ENCODE measurements around the gene GPSM3. TPM values are rescaled to one million over a fixed set of nuclear protein-coding genes. Genes with fewer than 3 reads are reported as not detected.
A peak's percentile ranks its signal among the peaks of the same experiment; 100 is the strongest.

The GPSM3 gene
- total RNA-seq, 1 donor from 2014 or later = 5.9 TPM

DNA sequence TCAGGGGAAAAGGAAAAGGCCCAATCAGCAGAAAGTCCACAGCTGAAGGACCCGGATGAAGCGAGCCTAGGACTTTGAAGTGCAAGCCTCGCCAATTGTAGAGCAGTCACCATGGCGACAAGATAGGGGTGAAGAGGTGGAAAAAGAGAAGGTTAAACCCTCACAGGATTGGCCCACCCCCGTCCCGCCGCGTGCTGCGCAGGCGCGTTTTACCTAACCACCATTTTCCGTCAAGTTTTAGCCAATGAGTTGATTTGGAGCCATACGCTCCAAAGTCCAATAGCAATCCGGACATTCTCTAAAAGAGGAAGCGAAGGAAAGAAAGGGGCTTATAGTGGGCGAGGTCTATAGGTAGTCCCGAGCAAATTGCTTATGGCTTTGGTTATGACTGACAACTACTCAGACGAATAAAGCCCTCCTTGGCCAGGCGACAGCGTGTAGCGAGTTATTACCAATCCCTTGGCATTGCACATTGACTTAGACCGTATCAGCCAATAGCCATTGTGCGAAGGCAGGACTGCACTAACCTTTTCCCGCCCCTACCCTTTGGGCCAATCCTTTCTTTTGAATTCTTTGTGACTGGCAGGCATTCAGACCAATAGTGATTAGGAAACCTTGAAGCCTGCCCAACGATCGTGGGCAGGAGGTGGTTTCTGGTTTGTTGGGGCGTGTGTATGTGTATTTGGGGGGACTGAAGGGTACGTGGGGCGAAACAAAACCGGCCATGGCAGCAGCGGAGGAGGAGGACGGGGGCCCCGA lies 14.5 kb downstream of the GPSM3 start, which contains the start of gene RNF5:
Gene RNF5, plus strand, starts transcription at position 618 of the 759 bp plus-strand sequence. Its CDS starts 107 bp downstream, at position 725.
- peak; percentile 94 for DNase-seq
- ATAC-seq = peak; percentile 84
- intact Hi-C loops (cut with micrococcal nuclease) = loop anchor here (10.0 kb wide), 1 partner anchor 53 kb away; the partner anchor contains the start of gene ATF6B

DNA sequence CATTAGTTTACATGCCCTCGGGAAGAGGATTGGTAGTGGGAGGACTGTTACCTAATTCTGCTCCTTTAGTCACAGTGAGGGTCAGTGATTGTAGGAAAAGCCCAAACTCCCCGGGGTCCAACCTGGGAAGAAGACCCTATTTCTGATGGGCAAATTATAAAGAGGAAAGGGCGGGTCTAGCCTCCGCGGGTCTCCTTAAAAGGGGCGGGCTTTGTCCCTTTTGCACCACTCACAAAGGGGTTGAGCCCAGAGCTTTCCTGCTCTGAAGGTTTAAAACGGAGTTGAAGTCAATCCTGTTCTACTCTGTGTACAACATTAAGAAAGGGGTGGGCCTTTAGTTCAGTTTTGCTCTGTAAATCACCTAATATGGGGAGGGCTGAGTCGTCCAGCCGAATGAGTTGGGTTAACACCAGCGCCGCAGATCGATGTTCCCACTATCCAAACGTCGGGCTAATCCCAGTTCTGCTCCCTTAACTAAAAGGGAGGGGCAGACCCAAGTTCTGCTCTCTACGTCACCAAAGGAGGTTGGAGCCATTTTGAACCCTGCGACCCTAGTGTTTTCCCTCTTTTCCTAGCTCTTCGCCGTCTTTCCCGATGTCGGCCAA lies 15.2 kb downstream of the GPSM3 start:
- DNase-seq (no peak), ATAC-seq (peak; percentile 19)
- intact Hi-C loops (cut with micrococcal nuclease) = loop anchor here (10.0 kb wide), 1 partner anchor 52 kb away; the partner anchor contains the start of gene ATF6B

DNA sequence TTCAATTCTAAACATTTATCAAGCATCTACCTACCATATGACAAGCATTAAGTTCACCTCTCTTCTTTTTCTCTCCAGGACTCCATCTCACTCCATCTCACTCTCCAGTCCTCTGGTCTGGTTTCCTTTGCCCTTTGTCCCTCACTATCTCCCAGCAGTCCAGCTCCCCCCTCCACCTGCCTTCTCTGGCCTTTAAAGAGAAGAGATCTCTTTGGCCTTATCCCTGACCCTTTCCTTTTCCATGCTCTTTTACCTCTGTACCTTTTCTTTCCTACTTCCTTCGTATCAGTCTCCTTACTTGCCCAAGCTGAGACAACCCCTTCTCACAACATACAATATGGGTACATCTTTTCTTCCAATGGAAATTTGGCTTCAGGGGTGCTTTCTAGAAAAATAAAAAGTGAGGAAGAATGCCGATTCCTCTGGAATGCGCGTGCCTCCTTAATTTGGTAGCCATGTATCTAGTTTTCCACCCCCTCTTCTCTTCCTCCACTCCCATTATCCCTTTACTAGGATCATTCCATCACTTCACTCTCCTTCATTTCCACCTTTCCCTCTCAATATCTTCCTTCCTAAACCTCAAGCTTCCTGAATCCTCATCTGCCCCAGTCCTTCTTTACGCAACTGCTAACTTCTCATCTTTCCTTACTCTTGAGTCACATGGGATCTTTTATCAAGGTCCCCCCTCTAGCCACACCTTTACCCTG lies 15.8 kb downstream of the GPSM3 start:
- intact Hi-C loops (cut with micrococcal nuclease) = loop anchor here (10.0 kb wide), 1 partner anchor 52 kb away; the partner anchor contains the start of gene ATF6B
- ATAC-seq (no peak), DNase-seq (no peak)

DNA sequence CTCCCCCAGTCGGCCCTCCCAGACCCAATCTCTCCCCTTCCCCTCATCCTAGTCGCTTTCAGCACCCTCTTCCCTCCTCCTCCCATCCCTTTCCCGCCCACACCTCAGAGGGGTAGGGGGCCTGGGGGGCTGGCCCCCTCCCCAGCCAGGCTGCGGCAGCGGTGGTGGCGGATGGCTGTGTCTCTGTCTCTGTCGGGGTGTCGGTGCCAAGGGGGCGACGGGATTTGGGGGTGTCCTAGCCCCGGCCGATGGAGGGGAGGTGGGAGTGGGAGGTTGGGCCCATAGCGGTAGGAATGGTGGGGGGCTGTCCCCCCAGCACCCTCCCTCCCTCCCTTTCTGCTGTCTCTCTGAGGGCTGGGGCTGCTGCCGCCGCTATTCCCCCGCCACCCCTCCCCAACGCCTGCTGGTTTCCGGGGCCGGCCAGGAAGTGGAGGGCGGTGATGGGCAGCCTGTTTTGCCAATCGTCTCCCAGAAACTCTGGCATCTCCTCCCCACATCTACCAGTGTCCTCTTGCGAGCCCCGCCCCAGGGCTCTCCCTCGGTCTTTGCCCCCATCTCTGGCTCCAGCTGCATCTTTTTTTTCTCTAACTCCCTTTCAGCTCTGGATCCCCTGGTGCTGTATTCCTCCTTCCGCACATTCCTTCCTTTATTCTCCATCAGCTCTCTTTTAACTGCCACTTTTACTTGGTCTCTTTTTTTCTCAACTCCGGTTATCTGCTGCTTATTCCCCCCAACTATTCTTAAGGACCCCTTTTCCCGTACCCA lies 16.6 kb downstream of the GPSM3 start, which contains the start of gene AGPAT1:
Gene AGPAT1, minus strand, starts transcription at position 374 of the 765 bp plus-strand sequence. CDS start 4,588 bp downstream, outside the sequence.
- DNase-seq (peak; percentile 98), ATAC-seq (peak; percentile 68)
- intact Hi-C loops (cut with micrococcal nuclease) = loop anchor here (10.0 kb wide), 1 partner anchor 51 kb away; the partner anchor contains the start of gene ATF6B

DNA sequence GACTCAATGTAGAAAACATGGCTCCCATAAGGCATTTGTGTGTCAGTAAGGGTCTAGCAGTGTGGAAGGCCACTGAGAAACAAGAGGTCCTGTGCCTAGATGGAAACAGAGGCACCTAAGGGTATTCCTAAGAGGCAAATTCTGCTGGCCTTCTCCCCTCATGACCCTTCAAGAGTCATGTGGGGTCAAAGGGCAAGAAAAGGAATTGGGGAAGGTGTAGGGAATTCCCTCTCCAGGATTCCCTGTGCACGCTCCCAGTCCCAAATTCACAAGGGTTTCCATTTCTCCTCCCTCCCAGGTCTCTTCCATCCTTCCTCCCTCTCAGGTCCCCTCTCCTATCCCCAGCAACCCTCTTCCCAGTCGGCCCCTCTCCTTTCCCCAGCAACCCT lies 17.1 kb downstream of the GPSM3 start:
- intact Hi-C loops (cut with micrococcal nuclease) = loop anchor here (10.0 kb wide), 1 partner anchor 51 kb away; the partner anchor contains the start of gene ATF6B
- ATAC-seq (no peak), DNase-seq (no peak)

DNA sequence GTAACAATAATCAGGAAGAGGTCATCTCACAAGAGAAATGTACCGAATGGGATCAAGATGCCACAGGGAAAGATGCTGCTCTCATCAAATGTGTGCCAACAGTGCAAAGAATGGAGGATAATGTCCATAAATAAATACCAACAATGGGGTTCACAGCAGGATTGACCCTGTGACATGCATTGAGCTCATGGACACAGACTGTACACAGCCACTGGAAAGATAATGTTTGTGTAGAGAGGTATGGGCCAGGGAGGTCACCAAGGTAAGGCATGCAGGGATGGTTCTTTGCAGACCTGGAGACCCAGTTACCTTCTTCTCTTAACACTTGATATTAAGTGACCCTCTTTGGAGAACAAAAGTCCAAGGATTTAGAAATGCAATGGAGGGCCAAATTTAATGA lies 18.0 kb downstream of the GPSM3 start:
- no peak for DNase-seq
- intact Hi-C loops (cut with micrococcal nuclease) = loop anchor here (10.0 kb wide), 1 partner anchor 50 kb away; the partner anchor contains the start of gene ATF6B

DNA sequence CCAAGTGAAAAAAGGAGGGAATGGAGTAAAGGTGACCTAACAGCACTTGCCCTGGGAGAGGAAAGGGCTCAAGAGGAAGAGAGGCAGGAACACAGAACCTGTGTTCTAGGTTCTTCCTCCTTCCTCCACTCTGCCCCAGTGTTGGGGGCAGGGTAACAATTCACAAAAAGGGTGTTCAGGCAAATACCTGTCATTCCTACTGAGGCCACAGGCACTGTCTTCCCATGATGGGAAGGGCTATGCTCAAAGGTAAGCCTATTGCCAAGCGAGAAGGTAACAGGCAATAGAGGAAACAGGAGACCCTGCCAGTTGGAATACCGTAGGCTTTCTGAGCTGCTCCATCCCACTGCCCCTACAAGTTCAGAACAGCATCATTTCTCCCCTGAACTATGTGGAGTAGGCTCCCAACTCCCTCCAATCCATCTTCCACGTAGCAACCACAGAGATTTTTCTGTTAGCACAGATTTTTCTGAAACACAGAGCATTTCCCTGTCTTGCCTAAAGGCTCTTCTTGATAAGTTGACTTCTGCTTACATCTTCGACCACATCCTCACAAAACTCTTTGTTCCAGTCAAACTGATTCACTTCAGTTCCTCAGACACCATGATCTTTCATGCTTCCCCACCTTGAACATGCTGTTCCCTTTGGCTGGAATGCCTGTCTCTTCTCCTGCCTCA lies 19.3 kb downstream of the GPSM3 start:
- DNase-seq (no peak), ATAC-seq (no peak)
- intact Hi-C loops (cut with micrococcal nuclease) = loop anchor here (10.0 kb wide), 1 partner anchor 48 kb away; the partner anchor contains the start of gene ATF6B

More for the DNA sequence above, 18.0 kb downstream of the GPSM3 start:
- no peak for ATAC-seq

DNA sequence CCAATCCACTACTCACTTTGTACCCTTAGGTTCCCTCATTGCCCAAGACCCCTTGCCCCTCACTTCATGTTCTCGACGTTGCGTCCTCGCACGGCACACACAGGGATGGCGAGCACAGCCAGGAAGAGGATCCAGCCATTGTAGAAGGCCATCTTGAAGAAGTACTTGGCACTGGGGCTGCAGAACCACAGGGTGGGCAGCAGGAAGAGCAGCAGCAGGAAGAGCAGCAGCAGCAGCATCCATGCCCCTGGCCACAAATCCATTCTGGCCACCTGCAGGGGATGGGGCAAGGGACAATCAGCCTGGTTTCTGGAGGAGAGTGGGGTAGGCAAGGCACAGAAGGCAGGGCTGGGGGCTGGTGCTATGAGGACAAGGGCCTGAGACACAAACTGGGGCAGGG lies 21.2 kb downstream of the GPSM3 start:
- DNase-seq (no peak), ATAC-seq (no peak)
- intact Hi-C loops (cut with micrococcal nuclease) = loop anchor here (10.0 kb wide), 1 partner anchor 46 kb away; the partner anchor contains the start of gene ATF6B

DNA sequence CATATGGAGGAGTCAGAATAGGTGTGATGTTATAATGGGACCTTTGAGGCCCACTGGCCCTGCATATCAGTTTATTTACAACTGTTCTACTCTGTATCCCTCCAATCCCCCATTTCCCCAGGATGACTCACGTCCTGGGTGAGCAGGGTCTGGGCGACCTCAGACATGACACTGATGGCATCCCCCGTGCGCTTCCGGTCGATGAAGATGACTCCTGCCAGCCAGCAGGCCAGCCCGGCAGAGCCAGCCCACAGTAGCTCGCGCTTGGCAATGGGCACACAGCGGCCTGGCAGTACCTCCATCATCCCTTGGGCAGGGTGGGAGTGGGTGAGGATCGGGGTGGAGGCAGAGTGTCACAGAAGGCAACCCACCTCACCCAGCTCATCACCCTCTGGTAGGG lies 22.1 kb downstream of the GPSM3 start:
- no peak for DNase-seq
- intact Hi-C loops (cut with micrococcal nuclease) = loop anchor here (10.0 kb wide), 1 partner anchor 45 kb away; the partner anchor contains the start of gene ATF6B
- no peak for ATAC-seq

DNA sequence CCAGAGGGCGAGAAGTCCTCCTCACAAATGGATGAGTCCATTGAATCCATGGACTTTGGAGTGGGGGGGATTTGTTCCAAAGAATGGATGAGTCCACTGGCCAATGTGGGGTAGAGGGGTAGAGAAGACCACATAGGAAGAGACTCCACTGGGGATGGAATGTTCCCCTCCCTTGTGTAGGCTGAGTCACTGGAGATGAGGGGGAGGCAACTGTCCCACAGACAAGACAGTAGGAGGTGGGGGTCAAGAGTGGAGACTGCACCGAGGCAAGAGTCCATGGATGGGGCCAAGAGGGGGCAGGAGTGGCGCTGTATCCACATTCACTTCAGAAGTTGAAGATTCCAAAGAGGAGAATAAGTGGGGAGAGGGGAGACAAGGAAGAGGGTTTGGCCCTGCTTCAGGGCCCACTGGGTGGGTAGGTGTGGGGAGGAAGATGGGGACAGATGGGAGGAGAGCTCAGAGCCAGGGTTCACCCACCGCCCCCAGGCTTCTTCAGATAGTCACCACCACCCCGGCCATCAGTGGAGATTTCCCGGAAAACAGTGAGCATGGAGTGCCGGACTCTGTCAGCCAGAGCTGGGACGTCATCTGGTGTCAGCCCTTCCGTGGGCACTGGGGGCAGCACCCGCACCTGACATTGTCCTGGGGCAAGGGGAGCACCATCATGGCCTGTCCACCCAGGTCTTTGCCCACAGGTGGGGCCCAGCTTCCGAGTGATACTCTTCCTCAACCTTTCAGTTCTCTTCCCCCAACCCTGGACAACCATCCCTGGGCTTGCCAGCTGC lies 23.4 kb downstream of the GPSM3 start:
- DNase-seq (no peak), ATAC-seq (no peak)
- intact Hi-C loops (cut with micrococcal nuclease) = no loop called here

DNA sequence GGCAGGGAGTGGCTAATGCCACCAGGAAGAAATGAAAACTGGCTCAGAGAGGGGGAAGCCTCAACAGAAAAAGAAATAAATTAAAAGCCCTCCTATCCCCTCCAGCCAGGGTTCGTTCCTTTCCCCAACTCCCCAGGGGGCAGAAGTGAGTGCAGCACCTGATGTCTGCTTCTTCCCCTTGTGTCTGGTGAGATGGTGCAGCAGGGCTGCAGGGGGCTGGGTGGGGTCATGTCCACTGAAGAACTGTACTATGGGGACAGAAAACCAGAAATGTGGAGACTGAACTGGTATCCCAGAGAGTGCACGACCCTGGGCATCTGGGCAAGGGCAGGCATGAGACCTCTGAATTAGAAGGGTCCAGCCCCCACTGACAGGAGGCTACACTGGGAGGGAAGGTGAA lies 24.1 kb downstream of the GPSM3 start:
- ATAC-seq = no peak
- intact Hi-C loops (cut with micrococcal nuclease) = no loop called here
- DNase-seq = no peak

DNA sequence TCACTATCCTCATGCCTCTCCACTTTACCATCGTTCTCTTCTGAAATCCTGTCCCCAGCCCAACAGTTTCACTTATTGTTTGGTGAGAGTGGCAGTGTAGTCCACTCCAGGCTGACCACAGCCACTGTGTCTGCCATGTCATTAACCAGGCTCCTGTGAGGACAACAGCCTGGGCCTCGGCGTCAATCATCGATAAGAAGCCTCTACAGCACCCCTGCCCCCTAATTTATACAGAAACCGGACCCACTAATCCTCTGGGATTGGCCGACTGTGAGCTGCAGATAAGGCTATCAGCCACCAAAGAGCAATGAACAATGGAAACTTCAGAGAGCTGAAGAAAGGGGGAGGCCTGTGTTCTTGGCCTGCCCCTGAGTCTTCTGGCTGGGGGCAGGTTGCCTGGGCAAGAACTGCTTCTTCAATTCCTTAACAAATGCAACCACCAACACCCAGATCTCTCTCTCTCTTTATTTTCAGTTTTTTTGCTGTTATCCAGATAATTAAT lies 24.6 kb downstream of the GPSM3 start:
- DNase-seq (no peak), ATAC-seq (no peak)
- intact Hi-C loops (cut with micrococcal nuclease) = no loop called here

DNA sequence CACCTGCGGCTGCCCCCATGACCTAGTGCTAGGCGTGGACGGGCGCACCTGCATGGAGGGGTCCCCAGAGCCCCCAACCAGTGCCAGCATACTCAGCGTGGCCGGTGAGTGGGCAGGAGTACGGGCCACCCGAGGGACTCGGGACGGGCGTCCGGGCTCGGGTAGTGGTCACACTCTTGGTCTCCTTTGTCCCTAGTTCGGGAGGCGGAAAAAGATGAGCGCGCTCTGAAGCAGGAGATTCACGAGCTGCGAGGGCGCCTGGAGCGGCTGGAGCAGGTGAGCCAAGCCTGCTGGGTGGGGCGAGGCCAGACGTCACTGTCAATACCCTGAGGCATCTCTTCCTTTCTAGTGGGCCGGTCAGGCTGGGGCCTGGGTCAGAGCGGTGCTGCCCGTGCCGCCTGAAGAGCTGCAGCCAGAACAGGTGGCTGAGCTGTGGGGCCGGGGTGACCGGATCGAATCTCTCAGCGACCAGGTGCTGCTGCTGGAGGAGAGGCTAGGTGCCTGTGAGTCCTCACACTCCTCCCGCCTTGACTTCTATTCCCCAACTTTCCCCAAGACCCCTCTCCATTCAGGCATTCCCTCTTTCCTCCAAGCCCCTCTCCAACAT lies 25.2 kb downstream of the GPSM3 start:
- intact Hi-C loops (cut with micrococcal nuclease) = no loop called here
- ATAC-seq (no peak), DNase-seq (no peak)

DNA sequence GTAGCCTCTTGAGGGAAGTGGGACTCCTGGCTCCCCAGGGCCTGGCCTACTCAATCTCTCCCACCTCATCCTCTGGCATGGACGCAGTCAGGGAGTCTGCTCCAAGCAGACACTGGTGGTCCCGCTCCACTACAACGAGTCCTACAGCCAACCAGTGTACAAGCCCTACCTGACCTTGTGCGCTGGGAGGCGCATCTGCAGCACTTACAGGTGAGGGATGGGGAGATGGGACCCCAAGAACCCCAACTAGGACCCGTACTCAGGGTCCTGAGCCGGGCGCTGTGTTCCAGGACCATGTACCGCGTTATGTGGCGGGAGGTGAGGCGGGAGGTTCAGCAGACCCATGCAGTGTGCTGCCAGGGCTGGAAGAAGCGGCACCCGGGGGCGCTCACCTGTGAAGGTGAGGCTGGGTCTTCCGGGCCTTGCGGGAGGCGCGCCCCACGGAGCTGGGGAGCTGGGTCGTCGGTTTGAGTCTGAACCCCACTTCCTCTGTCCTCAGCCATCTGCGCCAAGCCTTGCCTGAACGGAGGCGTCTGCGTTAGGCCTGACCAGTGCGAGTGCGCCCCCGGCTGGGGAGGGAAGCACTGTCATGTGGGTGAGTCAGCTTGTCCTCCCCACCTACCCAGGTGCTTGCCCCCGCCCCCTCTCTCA lies 25.9 kb downstream of the GPSM3 start:
- no peak for DNase-seq
- intact Hi-C loops (cut with micrococcal nuclease) = no loop called here
- ATAC-seq = no peak

DNA sequence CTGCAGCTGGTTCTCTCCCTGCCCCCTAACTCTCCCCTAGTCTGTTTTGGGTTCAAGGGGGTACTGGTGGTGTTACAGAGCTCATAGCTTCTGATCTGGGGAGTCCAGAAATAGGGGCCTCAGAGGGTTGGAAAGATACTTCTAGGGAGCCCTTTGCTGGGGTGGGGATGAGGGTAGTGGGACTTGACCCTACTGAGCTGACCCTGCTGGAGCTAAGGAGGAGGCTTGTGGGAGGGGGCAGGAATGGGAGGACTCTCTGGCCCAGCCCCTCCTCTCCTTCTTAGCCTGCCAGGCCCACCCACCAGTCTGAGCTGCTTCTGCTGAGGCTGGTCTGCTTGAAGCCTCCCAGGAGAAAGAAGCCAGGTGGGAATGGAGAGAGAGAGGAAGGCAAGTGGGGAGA lies 28.1 kb downstream of the GPSM3 start, which contains the start of gene EGFL8:
Gene EGFL8, plus strand, starts transcription at position 301 of the 400 bp plus-strand sequence. CDS start 1,571 bp downstream, outside the sequence.
- intact Hi-C loops (cut with micrococcal nuclease) = no loop called here
- ATAC-seq = no peak

More for the DNA sequence above, 28.1 kb downstream of the GPSM3 start, which contains the start of gene EGFL8:
- DNase-seq = no peak
